Stimulated activated CD8-positive, alpha-beta memory T cell treated with anti-CD3 and anti-CD28 coated beads, Interleukin-15, amount 100 ng/mL, for 1 hour (primary cell): ENCODE results near the gene IL17C.

Experiments used
- DNase-seq: peaks from one replicate; pipeline ENCODE4 v3.0.0-alpha.2; 2020; ENCODE audit warnings: low read depth

The IL17C gene

DNA sequence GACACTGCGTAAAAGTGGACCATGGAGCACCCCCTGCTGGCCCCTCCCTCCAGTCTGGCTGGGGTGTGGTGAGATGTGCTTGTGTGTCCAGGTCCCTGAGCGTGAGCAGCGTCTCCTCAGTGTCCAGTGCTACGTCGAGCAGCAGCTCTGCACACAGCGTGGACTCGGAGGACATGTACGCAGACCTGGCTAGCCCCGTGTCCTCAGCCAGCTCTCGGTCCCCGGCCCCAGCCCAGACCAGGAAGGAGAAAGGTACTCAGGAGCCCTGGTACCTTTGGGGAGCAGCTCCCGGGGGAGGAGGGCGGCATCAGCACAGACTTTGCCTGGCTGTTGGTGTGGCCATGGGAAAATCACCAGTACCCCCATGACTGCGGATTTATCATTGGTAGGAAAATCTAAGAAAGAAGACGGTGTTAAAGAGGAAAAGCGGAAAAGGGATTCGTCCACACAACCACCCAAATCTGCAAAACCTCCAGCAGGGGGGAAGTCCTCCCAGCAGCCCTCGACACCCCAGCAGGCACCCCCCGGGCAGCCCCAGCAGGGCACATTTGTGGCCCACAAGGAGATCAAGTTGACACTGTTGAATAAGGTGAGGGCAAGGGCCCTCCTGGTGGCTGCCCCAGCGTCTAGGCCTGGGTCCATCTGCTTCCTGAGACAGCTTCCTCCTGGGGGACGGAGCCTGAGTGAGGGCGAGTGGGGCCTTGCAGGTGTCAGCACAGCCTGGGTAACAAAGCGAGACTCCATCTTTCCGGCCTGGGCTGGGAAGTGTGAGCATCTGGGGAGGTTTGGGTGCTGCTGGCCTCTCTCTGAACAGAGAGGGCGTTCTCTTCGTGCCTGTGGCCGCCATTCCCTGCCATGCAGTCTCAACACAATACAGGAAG is 10.6 kb upstream of the IL17C start:
- no peak for DNase-seq

DNA sequence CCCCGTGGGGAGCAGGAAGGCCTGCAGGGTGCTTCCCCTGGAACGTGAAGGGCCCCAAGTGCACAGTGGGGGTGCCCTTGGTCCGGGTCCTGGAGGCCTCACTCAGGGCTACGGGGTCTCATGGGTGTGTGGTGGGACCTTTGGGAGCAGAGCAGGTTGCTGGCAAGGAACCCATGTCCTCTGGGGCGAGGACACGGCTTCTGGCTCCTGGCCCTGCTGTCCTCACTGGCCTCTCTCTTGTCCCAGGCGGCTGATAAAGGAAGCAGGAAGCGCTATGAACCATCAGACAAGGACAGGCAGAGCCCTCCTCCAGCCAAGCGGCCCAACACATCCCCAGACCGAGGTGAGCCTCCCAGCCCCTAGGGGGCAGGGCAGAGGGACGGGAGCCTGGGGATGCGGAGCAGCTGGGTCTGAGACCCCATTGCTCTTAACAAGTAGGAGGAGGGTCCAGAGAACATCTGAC is 9.8 kb upstream of the IL17C start:
- DNase-seq: no peak

DNA sequence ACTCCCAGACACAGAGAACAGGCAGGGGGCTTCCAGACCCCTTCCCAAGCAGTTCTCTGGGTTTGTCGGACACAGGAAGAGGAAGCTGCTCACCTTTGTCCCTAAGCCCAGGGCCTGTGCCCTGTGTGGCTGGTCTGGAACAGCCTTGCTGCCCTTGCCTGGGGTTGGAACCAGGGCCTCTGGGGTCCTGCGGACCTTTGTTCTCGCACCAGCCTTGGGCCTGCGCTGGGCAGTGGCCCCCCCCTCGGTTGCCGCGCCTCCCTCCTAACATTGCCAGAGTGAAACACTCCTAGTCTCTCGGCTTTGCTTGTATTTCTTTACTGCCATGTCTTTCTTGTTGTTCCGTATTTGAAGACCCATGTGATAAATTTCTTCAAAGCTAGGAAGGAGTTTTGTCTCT is 8.5 kb upstream of the IL17C start:
- no peak for DNase-seq

DNA sequence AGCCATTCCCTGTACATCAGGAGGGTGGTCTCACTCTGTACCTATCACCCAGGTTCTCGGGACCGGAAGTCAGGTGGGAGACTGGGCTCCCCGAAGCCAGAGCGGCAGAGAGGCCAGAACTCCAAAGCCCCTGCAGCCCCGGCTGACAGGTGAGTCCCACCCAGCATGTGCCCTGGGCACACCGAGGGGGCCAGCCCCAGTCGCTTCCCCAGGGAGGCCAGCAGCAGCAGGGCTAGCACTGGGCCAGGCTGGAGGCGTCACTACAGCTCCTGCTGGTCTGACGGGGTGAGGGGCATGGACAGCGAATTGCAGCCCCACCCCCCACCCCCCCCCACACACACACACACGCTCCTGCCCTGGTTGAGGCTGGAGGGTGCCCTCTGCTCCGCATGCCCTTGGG is 7.9 kb upstream of the IL17C start:
- no peak for DNase-seq

DNA sequence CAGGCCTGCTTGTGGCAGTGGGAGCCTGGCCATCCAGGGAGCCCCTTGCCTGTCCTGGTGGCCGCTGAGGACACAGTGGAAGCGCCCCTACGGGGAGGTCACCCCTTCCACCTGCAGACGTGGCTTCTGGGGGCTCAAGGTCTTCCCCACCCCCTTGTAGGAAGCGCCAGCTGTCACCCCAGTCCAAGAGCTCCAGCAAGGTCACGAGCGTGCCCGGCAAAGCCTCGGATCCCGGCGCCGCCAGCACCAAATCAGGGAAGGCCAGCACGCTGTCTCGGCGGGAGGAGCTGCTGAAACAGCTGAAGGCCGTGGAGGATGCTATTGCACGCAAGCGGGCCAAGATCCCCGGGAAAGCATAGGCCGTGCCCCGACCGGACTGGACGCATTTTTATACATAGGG is 7.4 kb upstream of the IL17C start:
- DNase-seq: no peak

DNA sequence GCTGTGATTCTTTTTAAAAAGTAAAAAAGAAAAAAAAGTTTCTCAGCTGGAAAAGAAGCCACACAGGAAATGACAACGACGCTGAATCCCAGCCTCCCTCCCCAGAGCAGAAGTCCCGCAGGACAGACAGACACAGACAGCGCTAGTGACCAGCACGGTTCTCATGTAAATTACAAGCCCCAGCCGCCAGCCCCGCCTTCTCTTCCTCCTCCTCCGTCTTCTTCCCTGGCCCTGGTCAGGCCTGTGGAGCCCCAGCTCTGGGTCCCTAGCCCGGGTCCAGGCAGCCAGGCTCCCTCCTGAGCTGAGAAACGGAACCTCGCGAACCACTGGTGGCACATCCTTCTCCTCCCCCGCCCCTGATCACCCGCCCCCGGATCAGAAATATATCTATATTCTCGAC is 7.0 kb upstream of the IL17C start:
- no peak for DNase-seq

DNA sequence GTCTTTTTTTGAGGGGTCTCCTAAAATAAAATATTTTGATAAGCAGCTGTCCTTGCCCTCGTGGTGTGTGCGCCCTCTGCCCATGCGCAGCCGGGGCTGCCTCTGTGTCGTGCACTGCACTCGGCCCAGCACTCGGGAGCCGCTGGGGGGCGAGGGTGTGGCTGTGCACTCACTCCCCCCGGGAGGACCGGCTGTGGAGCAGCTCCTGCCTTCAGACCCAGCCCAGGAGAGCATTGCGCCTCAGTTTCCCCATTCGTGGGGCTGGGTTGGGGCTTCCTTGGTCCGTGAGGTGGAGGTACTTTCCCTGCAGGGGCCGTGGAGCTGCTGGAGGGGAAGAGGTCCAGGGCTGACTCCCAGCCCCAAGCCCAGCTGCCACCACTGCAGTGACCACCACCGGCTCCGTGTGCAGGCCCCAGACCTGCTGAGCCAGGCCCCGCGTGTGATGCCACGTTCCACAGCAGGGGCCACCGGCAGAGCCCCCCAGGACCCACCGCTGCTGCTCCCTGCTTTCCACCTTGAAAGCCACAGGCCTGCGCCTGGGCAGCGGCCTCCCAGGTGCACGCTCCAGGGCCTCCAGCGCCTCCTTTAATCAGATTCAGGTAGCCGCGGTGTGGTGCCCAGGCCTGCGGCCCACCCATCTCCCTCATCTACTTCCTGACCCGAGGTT is 6.3 kb upstream of the IL17C start:
- no peak for DNase-seq

DNA sequence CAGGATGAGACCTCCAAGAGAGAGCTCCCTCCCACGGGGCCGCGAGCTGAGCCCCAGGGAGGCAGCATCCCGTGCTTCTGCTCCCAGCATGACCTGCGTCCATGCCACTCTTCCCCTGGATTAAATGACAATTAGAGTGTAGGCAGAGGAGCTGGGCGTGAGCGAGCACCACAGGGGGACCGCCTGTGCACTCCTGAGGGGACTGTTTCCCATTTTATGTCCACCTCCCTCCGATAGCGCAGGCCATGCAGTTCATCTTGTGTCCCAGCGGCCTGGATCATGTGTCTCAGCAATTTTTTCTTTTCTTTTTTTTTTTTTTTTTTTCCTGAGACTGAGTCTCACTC is 5.8 kb upstream of the IL17C start:
- no peak for DNase-seq

DNA sequence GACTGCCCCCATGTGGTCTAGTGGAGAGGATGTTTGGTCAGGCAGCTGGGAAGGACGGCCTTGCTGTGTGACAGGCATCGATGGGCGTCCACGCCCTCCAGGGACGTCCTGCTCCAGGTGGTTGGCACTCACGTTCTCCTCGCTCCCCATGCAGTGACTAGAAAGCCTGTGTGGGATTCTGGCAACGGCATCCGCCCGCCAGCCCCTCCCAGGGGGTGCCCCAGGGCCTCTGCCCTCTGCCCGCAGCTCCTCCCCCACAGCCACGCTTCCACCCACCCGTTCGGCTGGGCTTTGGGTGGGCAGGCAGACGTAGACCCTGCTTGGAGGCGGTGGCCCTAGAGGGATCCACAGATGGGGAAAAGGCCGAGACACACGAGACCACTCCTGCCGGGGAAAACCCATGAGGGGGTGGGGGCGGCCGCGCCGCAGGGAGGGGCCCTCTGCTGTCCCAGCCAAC is 4.7 kb upstream of the IL17C start:
- DNase-seq: no peak

DNA sequence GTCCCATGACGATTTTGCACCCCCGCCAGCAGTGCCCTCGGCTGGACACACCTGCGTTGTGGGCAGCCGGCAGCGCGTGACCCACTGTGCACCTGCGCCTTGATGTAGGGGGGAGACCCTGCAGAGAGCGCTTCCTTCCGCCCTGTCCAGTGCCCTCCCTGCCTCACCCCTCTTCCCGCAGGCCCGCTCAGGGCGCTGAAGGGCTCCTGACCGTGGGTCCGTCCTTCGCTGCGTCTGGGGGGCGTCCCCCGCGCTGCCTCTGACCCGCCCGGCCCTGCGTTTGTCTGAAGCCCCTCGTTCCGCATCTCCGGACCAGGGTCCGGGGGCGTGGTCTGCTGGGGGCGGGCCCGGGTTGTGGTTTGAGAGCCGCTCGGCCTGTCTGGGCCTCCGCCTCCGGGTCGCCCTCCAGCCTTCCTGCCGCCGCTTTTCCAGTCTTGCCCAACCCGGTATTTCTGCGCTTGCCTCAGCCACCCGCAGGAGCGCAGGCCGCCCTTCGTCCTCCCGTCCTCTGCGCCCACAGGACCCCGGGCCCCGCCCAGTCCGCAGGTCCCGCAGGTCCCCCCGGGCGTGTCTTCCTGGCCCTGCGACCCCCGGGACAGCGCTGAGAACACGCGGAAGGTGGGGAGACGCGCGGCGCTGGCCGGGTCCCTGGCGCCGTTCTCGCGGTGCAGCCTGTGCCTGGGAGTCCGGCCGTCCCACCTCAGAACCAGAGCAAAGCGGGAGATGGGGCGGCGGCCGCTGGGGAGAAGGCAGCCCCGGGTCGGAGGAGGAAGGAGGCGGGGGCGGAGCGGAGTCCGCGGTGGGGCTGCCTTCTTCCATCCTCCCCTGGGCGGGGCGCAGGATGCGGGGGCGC is 4.0 kb upstream of the IL17C start:
- no peak for DNase-seq

DNA sequence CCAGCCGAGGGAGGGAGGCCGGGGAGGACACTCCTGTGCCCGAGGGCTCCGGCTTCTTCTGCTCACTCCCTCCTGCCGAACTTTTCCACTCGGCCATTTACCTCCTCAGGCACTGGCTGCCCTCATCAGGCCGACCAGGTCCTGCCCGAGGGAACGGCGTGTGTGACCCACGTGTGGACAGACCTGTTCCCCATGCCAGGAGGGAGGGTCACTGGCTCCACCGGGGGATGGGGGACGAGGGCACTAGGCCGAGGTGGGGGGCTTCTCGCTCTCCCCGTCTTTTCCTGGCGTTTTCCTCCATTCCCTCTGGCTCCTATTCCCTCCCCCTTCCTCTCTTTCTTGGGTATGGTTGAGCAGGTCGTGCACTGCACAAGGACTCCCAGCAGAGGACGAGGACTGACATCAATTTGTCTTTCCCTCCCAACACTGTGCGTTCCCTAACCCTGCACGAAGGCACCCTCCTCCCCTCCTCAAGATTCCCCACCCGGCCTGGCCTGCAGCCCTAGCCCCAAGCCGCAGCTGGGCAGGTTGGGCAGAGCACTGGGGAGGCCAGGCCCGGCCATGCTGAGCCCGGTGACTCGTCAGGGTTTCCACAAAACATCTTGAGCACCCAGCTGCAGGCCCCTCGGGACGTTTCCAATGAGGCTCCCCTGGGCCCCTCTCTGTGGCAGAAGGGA is 3.2 kb upstream of the IL17C start:
- DNase-seq: no peak

DNA sequence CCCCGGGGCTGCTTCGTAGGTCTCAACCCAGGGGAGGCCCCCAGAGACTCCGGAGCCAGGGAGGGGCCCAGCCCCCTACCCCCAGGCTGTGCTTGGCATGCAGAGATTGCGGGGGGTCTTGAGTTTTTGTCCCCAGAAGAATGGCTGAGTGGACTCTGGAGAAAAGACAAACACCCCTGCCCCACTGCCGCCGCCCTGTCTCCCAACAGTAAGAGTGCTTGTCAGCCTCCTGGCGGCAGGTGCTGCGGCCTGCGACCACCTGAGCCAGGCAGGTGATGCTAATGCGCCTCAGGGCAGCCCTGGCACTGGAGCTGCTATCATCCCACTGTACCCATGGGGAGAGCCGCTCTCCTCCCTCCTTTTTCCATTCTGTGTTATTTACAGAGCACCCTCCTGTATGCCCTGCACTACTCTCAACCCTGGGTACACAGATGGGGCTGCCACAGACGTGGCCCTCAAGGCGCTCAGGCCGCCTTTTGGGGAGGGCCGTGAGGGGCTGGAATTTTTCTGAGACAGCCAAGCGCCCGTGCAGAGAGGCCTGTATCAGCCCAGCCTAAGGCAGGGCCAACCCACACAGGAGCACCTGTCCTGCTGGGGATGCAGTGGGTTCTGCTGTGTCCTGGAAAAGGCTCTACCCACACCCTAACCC is 2.6 kb upstream of the IL17C start:
- no peak for DNase-seq

DNA sequence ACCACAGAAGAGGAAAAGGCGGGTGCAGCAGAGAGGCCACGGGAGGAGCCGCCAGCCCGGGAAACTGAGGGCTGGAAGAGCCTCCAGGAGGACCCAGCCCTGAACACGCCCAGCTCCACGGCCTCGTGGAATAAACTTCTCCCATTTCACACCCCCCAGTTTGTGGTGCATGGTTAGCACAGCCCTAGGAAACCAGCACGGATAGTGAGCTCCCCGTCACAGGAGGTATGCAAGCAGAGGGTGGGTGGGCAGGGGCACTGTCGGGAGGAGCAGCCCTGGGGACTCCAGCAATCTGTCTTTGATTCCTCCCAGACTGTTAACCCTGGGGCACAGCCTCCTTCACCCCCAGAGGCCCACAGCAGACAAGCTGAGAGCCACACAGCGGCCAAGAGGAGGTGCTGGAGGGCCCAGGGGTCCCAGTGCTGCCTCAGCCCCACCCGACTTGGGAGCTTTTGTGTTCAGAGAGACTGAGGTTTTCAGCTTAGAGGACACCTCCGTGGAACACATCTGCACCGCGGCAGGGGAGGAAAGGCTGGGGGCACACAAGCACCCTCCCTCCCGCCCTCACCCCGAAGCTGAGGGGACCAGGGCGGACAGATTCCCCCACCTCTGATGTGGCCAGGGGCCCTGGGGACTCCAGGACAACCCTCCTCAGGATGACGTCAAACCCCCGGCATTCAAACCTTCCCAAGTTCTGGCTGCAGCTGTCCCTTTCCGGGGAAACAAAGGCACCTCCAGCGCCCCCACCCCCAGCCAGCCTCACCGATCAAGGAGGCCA is 1.7 kb upstream of the IL17C start:
- no peak for DNase-seq

DNA sequence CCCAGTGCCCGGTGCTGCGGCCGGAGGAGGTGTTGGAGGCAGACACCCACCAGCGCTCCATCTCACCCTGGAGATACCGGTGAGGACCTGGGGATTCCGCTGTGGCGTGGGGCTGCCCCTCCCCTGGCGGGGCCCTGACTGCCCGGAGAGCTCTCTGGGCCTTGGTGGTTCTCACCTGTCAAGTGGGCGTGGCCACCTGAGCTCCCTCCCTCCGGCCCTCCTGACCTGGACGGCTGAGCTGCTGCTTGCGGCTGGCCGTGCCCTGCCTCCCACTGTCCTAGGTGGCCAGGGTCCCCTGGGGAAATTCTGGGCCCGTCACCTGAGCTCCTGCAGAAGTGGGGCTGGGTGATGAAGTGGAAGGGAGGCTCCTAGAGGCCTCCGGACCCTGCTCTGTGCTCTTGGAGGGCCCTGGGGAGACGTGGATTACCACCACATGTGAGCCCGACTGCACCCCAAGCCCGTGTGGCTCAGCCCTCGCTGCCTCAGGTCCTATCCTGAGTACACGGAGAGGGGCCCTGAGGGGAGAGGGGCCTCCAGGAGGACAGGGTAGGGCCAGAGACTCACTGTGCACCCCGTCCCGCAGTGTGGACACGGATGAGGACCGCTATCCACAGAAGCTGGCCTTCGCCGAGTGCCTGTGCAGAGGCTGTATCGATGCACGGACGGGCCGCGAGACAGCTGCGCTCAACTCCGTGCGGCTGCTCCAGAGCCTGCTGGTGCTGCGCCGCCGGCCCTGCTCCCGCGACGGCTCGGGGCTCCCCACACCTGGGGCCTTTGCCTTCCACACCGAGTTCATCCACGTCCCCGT is 1.1 kb downstream of the IL17C start:
- no peak for DNase-seq

DNA sequence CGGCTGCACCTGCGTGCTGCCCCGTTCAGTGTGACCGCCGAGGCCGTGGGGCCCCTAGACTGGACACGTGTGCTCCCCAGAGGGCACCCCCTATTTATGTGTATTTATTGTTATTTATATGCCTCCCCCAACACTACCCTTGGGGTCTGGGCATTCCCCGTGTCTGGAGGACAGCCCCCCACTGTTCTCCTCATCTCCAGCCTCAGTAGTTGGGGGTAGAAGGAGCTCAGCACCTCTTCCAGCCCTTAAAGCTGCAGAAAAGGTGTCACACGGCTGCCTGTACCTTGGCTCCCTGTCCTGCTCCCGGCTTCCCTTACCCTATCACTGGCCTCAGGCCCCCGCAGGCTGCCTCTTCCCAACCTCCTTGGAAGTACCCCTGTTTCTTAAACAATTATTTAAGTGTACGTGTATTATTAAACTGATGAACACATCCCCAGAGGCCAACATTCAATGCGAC is 1.7 kb downstream of the IL17C start:
- DNase-seq: no peak

DNA sequence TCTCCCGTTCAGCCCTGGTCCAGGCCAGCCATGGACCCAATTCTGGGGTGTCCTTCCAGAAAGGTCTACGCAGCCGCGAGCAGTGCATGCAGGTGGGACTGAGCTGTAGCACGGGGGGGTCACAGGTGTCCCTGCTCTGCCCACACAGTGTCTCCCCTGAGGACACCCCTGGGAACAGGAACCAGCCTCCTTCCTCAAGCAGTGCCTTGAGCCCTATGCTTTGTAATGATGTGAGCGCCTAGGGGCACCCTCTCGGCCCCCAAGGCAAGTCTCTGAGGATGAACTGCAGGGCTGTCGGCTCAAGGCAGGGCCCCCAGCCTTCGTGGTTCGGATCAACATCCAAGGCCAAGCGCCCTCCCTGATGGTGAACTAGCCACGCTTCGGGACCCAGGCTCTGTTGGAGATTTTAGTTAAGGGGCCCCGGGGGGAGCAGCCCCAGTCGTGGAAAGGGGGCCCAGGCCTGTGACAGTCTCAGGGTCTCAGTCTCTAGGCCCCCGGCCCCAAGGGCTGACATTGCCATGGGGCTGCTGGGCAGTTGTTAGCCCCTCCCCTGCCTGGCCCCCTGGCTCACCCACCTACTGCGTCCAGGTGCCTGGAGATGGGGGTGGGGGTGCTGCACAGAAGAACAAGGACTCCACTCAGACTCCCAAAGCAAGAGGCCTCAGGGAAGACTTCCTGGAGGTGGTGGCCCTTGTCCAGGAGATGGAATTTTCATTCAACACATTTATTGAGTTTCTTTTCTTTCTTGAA is 2.3 kb downstream of the IL17C start:
- no peak for DNase-seq

DNA sequence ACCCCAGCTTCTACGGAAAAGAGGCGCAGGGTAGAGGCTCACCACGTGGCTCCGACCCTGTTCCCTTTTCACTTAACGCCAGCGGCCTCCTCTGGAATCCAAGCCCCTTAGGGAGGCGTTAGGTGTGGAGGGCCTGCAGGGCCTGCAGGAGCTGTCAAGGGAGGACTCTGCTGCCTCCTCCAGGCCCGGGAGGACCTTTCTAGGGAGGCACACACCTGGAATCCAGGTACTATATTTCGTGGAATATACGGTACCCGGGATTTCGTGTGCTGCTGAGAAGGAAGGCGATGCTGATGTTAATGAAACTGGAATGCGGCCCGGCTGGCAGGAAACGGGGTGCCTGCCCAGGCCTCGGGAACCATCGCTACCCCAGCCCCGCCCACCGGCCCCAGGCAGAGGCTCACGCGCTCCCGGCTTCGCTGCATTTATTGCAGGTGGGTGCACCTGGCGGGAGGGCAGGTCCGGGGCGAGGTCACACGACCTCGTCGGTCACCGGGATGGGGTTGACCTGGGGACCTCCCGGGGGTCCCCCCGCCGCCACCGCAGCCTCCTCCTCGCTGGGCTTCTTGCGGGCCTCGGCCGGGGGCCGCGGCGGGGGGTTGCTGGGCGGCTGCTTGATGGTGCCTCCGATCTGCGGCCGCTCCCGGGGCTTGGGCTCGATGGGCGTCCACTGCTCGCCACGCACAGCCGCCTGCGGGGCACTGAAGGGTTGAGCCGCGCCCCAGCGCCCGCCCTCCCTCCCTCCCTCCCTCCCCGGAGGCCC is 4.7 kb downstream of the IL17C start:
- no peak for DNase-seq

DNA sequence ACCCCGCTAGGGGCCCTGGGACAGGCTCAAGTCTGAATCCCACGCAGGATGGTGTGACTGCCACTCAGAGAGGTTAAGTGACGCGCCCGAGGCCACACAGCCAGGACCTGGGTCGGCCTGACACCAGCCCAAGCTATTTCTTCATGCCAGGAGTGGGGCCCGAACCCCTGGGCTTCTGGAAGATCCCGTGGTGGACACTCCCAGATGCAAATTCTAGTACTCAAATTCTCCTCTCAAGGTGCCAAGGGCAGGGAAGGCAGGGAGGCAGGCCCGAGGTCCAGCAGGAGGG is 5.2 kb downstream of the IL17C start:
- DNase-seq: no peak

DNA sequence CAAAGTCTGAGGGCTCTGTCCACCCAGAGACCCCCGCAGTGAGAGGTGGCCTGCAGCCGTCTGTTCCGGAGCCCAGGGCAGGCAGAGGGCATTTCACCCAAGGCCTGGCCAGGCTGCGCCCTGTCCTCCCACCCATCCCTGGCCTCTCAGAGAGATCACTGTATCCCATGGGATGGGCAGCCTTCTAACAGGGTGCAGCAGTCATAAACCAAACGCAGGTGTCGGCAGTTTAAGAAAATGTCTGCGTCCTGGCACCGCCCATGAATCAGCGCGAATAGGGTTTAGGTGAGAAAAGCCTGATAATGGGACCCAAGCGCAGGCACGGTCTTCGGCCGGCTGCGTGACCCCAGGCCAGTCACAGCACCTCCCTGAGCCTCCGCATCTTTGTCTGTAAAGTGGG is 7.1 kb downstream of the IL17C start:
- DNase-seq: no peak
